ENCODE data around the gene DCST1. TPM values are rescaled to one million over a fixed set of nuclear protein-coding genes. Genes with fewer than 3 reads are reported as not detected.

Gene DCST1
- total and polyA plus RNA-seq, 2 of the 13 experiments (the other 11 are each of a cell fraction or from before 2014, with no cell fraction given): 0.04 TPM; not detected in 1

DNA sequence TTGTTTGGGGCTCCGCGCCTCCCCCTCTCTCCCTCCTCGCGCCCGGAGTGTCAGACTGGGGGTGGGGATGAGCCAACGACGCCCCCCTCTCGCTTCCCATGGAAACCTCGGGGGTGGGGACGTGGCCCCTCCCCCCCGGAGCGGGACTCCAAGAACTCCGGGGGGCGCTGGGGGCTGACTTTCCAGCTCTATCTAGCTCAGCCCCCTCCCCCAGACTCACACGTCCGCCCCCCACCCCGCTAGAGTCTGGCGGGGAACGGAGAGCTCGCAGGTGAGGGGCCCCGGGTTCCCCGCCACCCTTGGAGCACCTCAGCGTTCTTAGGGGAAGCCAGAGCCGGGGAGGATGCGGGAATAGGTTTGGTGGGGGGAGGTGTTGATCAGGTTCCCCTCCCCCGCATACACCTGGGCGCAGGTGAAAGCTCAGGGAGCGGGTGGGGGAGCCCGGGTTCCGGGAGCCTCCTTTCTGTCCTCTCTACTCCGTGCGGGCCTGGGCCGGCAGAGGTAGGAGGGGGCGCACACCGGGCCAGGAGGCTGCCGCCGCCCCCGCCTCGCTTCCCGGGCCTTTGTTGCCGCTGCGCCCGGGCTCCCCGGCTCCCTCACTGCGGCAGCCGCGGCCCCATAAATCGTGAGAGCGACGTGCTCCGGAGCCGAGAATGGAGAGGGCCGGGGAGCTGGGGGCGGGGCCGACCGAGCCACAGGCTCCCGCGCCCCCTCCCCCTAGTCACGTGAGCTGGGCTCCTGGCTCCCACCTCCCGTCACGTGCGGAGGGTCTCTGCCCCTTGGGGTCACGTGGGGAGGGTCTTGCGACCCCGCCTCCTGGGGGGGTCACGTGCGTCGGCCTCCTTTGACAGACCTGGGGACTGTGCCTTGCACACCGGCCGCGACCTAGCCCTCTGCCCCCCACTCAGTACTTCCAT lies 46.9 kb downstream of the DCST1 start (continued):
- TF ChIP-seq, protein P1, sequence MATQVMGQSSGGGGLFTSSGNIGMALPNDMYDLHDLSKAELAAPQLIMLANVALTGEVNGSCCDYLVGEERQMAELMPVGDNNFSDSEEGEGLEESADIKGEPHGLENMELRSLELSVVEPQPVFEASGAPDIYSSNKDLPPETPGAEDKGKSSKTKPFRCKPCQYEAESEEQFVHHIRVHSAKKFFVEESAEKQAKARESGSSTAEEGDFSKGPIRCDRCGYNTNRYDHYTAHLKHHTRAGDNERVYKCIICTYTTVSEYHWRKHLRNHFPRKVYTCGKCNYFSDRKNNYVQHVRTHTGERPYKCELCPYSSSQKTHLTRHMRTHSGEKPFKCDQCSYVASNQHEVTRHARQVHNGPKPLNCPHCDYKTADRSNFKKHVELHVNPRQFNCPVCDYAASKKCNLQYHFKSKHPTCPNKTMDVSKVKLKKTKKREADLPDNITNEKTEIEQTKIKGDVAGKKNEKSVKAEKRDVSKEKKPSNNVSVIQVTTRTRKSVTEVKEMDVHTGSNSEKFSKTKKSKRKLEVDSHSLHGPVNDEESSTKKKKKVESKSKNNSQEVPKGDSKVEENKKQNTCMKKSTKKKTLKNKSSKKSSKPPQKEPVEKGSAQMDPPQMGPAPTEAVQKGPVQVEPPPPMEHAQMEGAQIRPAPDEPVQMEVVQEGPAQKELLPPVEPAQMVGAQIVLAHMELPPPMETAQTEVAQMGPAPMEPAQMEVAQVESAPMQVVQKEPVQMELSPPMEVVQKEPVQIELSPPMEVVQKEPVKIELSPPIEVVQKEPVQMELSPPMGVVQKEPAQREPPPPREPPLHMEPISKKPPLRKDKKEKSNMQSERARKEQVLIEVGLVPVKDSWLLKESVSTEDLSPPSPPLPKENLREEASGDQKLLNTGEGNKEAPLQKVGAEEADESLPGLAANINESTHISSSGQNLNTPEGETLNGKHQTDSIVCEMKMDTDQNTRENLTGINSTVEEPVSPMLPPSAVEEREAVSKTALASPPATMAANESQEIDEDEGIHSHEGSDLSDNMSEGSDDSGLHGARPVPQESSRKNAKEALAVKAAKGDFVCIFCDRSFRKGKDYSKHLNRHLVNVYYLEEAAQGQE (IDR thresholded peaks at IDR 0.05; ENCODE audit: borderline replicate concordance in 1 of 2, low read depth in 1 of 2, low read length in 2 of 2): no peak
- TF ChIP-seq, protein P2, sequence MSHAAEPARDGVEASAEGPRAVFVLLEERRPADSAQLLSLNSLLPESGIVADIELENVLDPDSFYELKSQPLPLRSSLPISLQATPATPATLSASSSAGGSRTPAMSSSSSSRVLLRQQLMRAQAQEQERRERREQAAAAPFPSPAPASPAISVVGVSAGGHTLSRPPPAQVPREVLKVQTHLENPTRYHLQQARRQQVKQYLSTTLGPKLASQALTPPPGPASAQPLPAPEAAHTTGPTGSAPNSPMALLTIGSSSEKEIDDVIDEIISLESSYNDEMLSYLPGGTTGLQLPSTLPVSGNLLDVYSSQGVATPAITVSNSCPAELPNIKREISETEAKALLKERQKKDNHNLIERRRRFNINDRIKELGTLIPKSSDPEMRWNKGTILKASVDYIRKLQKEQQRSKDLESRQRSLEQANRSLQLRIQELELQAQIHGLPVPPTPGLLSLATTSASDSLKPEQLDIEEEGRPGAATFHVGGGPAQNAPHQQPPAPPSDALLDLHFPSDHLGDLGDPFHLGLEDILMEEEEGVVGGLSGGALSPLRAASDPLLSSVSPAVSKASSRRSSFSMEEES (CRISPR knock-in tag; IDR thresholded peaks at IDR 0.05): 0 out of 2 replicates have a peak, but pooled peaks have one; percentile 42
- TF ChIP-seq NFE2 (CRISPR knock-in tag; IDR thresholded peaks at IDR 0.05): no peak
- TF ChIP-seq, protein P3, sequence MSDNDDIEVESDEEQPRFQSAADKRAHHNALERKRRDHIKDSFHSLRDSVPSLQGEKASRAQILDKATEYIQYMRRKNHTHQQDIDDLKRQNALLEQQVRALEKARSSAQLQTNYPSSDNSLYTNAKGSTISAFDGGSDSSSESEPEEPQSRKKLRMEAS (IDR thresholded peaks at IDR 0.05): peak; percentile 41; the same call in 1 of the 2 replicates
- TF ChIP-seq ZBTB1 (CRISPR knock-in tag; IDR thresholded peaks at IDR 0.05; ENCODE audit: borderline replicate concordance): no peak
- TF ChIP-seq, protein P4, sequence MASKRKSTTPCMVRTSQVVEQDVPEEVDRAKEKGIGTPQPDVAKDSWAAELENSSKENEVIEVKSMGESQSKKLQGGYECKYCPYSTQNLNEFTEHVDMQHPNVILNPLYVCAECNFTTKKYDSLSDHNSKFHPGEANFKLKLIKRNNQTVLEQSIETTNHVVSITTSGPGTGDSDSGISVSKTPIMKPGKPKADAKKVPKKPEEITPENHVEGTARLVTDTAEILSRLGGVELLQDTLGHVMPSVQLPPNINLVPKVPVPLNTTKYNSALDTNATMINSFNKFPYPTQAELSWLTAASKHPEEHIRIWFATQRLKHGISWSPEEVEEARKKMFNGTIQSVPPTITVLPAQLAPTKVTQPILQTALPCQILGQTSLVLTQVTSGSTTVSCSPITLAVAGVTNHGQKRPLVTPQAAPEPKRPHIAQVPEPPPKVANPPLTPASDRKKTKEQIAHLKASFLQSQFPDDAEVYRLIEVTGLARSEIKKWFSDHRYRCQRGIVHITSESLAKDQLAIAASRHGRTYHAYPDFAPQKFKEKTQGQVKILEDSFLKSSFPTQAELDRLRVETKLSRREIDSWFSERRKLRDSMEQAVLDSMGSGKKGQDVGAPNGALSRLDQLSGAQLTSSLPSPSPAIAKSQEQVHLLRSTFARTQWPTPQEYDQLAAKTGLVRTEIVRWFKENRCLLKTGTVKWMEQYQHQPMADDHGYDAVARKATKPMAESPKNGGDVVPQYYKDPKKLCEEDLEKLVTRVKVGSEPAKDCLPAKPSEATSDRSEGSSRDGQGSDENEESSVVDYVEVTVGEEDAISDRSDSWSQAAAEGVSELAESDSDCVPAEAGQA (IDR thresholded peaks at IDR 0.05; ENCODE audit: low read depth): no peak
- TF ChIP-seq, protein P4 (CRISPR knock-in tag; IDR thresholded peaks at IDR 0.05; ENCODE audit: borderline replicate concordance): no peak
- TF ChIP-seq HCFC1 (IDR thresholded peaks at IDR 0.05; ENCODE audit: low read depth, low read length): no peak
- TF ChIP-seq ZNF354B (CRISPR knock-in tag; IDR thresholded peaks at IDR 0.05): no peak
- TF ChIP-seq STAG1 (CRISPR knock-in tag; IDR thresholded peaks at IDR 0.05): no peak
- TF ChIP-seq TGIF2 (CRISPR knock-in tag; IDR thresholded peaks at IDR 0.05): no peak
- TF ChIP-seq, protein P5, sequence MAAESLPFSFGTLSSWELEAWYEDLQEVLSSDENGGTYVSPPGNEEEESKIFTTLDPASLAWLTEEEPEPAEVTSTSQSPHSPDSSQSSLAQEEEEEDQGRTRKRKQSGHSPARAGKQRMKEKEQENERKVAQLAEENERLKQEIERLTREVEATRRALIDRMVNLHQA (CRISPR knock-in tag; IDR thresholded peaks at IDR 0.05): no peak
- no peak for TF ChIP-seq NR3C1 (CRISPR knock-in tag; IDR thresholded peaks at IDR 0.05)
- TF ChIP-seq, protein P6, sequence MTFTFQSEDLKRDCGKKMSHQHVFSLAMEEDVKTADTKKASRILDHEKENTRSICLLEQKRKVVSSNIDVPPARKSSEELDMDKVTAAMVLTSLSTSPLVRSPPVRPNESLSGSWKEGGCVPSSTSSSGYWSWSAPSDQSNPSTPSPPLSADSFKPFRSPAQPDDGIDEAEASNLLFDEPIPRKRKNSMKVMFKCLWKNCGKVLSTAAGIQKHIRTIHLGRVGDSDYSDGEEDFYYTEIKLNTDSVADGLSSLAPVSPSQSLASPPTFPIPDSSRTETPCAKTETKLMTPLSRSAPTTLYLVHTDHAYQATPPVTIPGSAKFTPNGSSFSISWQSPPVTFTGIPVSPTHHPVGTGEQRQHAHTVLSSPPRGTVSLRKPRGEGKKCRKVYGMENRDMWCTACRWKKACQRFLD (CRISPR knock-in tag; IDR thresholded peaks at IDR 0.05; ENCODE audit: borderline replicate concordance): no peak
